Stimulated activated CD4-positive, alpha-beta T cell treated with anti-CD3 and anti-CD28 coated beads, Interleukin-4, amount 100 ng/mL, for 1 hour (primary cell): ENCODE data around the gene TAS2R41.
"Not testable (repeated sequence)": the region's sequence is repeated elsewhere in the genome, so short reads cannot be mapped to it uniquely, and the experiment has no call there.

Experiments used
- DNase-seq: peaks from one replicate; pipeline ENCODE4 v3.0.0-alpha.2; 2020

The TAS2R41 gene

GRCh38 chr7:143522309-143522916 is 44.7 kb downstream of the TAS2R41 start:
- not testable (repeated sequence) for DNase-seq
